Peyer's patch (tissue), 4 donors: Measurements from ENCODE around the gene USP24. TPM values are rescaled to one million over a fixed set of nuclear protein-coding genes. Genes with fewer than 3 reads are reported as not detected.
"Not testable (repeated sequence)": the region's sequence is repeated elsewhere in the genome, so short reads cannot be mapped to it uniquely, and the experiment has no call there.

Source experiments
- DNase-seq, 3 donors: peaks; one replicate each; pipeline ENCODE4 v3.0.0-alpha.2; 2017 to 2019
- H3K27ac ChIP-seq, 4 donors: fragments of 200-600 bp; sonication (generic); one replicate each; pipeline ENCODE4 v1.5.1; 2016 to 2019
- H3K27me3 ChIP-seq, 2 donors: fragments of 200-600 bp; sonication (generic); one replicate each; pipeline ENCODE4 v1.5.1; 2019
- H3K36me3 ChIP-seq, 3 donors: fragments of 200-600 bp; sonication (generic); one replicate each; pipeline ENCODE4 v1.5.1; 2016 to 2019
- H3K4me1 ChIP-seq, 4 donors: fragments of 200-600 bp; sonication (generic); one replicate each; pipeline ENCODE4 v1.5.1; 2016 to 2019
- H3K4me3 ChIP-seq, 4 donors: fragments of 200-600 bp; sonication (generic); 1 replicate in 3 of 4; 2 replicates in 1 of 4; pipeline ENCODE4 v1.5.1; 2016 to 2019; ENCODE audit warnings: mild to moderate bottlenecking in 1 of 4
- H3K9me3 ChIP-seq, 4 donors: fragments of 200-600 bp; sonication (generic); one replicate each; pipeline ENCODE4 v1.5.1; 2016 to 2019; ENCODE audit warnings: mild to moderate bottlenecking in 1 of 4
- CTCF ChIP-seq, 6 experiments: fragments of 450-650 bp in 4 of 6; fragments of 200-600 bp in 2 of 6; sonication (generic) in 1 of 6; IDR thresholded peaks; one replicate each; pipeline ENCODE4 v1.5.1; 2017 to 2019; ENCODE audit warnings: antibody characterized with exemption in 6 of 6, mild to moderate bottlenecking in 3 of 6, moderate library complexity in 1 of 6
- POLR2A ChIP-seq, 2 donors: fragments of 450-650 bp; IDR thresholded peaks; one replicate each; pipeline ENCODE4 v1.5.1; 2017; ENCODE audit warnings: antibody characterized with exemption in 2 of 2, mild to moderate bottlenecking in 2 of 2, moderate library complexity in 2 of 2
- total RNA-seq, 4 donors: library from RNA; depleted of rRNA; stranded (reverse); fragments of >200 nt; gene quantifications; one replicate each; pipeline ENCODE4 v1.1.0, GENCODE V29; 2016

Gene USP24
- total RNA-seq, 4 donors from 2014 or later, result 37.1 to 130 (median 47.0) TPM

DNA sequence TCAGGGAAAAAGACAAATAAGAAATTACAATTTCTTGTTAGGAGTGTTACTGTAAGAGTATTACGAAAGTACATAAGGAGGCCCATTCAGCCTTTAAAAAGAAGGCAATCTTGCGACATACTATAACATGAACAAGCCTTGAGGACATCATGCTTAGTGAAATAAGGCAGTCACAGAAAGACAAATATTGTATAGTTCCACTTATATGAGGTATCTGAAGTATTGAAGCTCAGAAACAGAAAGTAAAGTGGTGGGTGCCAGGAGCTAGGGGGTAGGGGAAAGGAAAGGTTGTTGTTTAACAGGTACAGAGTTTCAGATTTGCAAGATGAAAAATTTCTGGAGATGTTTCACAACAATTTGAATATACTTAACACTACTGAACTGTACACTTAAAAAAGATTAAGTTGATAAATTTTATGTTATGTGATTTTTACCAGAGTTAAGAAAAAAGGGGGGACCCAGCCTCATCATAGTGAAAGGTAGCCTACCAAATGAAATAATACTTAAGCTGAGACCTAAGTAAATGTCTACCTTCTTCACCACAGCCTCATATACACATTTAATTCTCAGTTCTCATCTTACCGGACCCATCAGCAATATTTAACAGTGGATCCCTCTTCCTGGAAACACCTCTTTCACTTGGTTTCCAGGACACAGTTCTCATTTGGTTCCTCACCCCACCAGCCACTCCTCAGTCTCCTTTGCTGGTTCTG is 19.5 kb downstream of the USP24 start:
- H3K4me3 ChIP-seq, result no peak overlapping the region
- H3K36me3 ChIP-seq, result no peaks in the 10 kb centered on the region
- H3K27ac ChIP-seq, result no peak overlapping the region
- no peaks in the 10 kb centered on the region for H3K9me3 ChIP-seq
- no peaks in the 10 kb centered on the region for H3K27me3 ChIP-seq
- H3K4me1 ChIP-seq, result peaks cover 0 to 13% (median 0%) of the 10 kb centered on the region in 4 donors
- DNase-seq, result no peak
- no peak for TF ChIP-seq CTCF (IDR thresholded peaks at IDR 0.05)
- no peak for TF ChIP-seq POLR2A (IDR thresholded peaks at IDR 0.05)

DNA sequence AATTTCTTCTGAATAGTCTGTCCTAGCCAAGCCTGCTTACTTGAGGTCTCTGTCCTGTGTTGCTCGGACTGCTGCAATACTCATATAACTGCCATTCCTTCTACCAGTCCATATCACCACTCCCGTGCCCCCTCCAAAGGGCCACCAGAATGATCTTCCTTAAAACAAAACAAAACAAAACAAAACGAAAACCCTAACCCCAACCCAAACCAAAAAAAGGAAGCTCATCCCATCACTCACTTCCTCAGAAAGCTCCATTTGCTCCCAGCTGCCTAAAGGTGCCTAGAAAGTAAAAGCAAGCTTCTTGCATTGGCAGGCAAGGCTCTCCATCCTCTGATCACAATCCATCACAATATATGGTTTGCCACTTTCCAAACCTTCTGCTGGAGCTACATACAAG is 20.3 kb downstream of the USP24 start:
- Histone ChIP-seq H3K36me3 (no peaks in the 10 kb centered on the region), H3K4me3 (no peak overlapping the region), H3K27me3 (no peaks in the 10 kb centered on the region), H3K4me1 (peaks cover 0 to 13% (median 0%) of the 10 kb centered on the region in 4 donors), H3K27ac (no peak overlapping the region), H3K9me3 (no peaks in the 10 kb centered on the region)
- no peak for DNase-seq
- TF ChIP-seq CTCF (IDR thresholded peaks at IDR 0.05), result no peak
- no peak for TF ChIP-seq POLR2A (IDR thresholded peaks at IDR 0.05)

- Histone ChIP-seq H3K27me3 (no peaks in the 10 kb centered on the region), H3K27ac (no peak overlapping the region), H3K4me3 (no peak overlapping the region), H3K9me3 (no peaks in the 10 kb centered on the region), H3K36me3 (no peaks in the 10 kb centered on the region), H3K4me1 (peaks cover 0 to 13% (median 0%) of the 10 kb centered on the region in 4 donors)
- no peak for DNase-seq
- TF ChIP-seq POLR2A (IDR thresholded peaks at IDR 0.05) (no peak), CTCF (IDR thresholded peaks at IDR 0.05) (no peak)
Observed at GRCh38 chr1:55192093-55192492, 23.1 kb downstream of the USP24 start.

DNA sequence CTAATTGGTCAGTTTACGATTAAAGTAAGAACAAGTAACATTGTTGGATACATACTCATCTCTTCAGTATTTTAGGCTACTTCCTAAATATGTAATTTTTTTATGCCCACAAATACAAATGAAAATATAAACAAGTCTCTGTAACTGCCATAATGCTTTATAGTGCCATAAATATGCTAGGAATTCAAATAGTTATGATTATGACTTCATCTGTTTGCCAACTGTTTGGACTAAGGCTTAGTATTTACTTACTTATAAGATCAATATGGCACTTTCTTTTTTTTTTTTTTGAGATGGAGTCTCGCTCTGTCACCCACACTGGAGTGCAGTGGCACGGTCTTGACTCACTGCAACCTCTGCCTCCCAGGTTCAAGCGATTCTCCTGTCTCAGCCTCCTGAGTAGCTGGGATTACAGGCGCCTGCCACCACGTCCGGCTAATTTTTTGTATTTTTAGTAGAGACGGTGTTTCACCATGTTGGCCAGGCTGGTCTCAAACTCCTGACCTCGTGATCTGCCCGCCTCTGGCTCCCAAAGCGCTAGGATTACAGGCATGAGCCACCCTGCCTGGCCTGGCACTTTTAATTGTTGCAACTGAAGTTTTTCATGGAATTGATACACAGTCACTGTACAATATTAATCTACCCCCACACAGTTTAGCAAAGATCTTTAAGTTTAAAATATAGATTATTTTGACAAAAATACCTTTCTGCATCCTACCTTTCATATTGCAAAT is 23.8 kb downstream of the USP24 start:
- not testable (repeated sequence) for H3K4me3 ChIP-seq, DNase-seq, H3K27ac ChIP-seq, H3K4me1 ChIP-seq, H3K27me3 ChIP-seq, H3K36me3 ChIP-seq, H3K9me3 ChIP-seq

DNA sequence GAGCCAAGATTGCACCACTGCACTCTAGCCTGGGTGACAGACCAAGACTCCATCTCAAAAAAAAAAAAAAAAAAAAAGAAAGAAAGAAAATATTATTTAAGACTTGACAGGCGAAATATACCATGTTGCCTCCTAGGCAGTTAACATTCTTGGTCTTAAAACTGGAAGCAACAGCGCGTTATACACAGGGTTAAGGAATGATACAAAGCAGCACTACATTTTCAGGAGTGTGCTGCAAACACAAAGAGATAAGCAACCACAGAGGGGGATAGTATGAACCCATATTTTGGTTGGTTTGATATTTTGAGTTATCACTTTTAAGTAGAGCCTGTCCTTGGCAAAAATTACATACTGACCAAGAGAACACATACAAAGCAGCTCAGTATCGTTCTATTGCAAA is 25.1 kb downstream of the USP24 start:
- TF ChIP-seq CTCF (IDR thresholded peaks at IDR 0.05) (no peak), POLR2A (IDR thresholded peaks at IDR 0.05) (no peak)
- H3K4me1 ChIP-seq, result no peaks in the 10 kb centered on the region
- no peak overlapping the region for H3K4me3 ChIP-seq
- DNase-seq, result no peak
- no peaks in the 10 kb centered on the region for H3K27me3 ChIP-seq
- H3K27ac ChIP-seq, result no peak overlapping the region
- no peaks in the 10 kb centered on the region for H3K9me3 ChIP-seq
- H3K36me3 ChIP-seq, result no peaks in the 10 kb centered on the region

GRCh38 chr1:55188909-55189308 is 26.3 kb downstream of the USP24 start:
- no peak for DNase-seq
- Histone ChIP-seq H3K27ac (no peak overlapping the region), H3K27me3 (no peaks in the 10 kb centered on the region), H3K9me3 (no peaks in the 10 kb centered on the region), H3K4me3 (no peak overlapping the region), H3K36me3 (no peaks in the 10 kb centered on the region), H3K4me1 (no peaks in the 10 kb centered on the region)
- TF ChIP-seq CTCF (IDR thresholded peaks at IDR 0.05) (no peak), POLR2A (IDR thresholded peaks at IDR 0.05) (no peak)
